GM19025 (cell line): Measurements from ENCODE around the gene NMD3.
"Not testable (repeated sequence)": the region's sequence is repeated elsewhere in the genome, so short reads cannot be mapped to it uniquely, and the experiment has no call there.

Experiments
- ATAC-seq: cut with Tn5 transposase; IDR thresholded peaks from one replicate; pipeline ENCODE4 v1.9.1; 2021; ENCODE audit warnings: mild to moderate bottlenecking, low read depth, moderate library complexity; ENCODE audit not compliant: unreplicated experiment

The NMD3 gene

DNA sequence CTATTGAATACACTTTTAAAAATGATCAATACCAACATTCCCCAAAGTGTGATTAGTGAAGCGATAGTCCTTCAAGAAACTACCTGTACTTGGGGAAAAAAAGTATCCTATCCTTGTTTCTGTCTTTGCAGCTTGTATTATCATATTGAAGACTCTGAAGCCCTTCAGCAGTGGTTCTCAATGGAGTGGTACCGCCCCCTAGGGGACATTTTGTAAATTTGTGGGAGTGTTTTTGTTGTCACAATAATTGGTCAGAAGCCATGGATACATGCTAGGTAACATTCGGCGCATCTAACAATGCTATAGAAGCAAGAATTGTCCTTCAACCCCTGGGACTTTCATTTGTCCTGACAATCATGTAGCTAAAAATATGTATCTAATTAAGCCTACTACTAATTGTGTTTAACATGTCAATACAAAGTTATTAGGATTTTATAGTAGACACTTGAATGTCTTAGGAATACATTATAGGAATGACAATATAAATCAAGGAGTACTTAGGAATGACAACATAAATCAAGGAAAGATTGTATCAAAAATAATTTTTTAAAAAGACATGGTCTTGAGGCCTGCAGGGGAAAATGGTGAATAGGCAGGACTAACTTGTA, 53.7 kb downstream of the NMD3 start:
- no peak for ATAC-seq

DNA sequence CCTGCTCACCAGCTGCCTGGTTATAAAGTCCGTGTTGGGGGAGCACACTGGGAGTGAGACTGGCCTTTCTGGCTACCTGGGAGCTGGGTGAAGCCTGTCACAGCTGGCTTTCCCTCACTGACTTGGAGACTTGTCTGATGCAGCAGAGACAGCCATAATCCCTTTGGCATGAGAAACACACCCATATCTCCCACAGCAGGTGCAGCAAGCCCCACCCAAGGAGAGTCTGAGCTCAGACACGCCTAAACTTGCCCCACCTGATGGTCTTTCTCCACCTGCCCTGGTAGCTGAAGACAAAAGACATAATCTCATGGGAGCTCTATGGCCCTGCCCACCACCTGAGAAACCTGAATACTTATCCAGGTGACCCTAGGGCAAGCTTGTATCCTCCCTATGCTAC, 54.8 kb downstream of the NMD3 start:
- no peak for ATAC-seq

DNA sequence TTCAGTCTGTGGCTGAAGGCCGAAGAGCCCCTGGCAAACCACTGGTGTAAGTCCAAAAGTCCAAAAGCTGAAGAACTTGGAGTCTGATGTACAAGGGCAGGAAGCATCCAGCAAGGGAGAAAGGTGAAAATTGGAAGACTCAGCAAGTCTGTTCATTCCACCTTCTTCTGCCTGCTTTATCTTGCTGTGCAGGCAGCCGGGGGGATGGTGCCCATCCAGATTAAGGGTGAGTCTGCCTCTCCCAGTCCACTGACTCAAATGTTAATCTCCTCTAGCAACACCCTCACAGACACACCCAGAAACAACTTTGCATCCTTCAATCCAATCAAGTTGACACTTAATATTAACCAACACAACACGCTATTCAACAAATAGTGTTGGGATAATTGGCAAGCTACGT, 61.3 kb downstream of the NMD3 start:
- ATAC-seq: not testable (repeated sequence)

DNA sequence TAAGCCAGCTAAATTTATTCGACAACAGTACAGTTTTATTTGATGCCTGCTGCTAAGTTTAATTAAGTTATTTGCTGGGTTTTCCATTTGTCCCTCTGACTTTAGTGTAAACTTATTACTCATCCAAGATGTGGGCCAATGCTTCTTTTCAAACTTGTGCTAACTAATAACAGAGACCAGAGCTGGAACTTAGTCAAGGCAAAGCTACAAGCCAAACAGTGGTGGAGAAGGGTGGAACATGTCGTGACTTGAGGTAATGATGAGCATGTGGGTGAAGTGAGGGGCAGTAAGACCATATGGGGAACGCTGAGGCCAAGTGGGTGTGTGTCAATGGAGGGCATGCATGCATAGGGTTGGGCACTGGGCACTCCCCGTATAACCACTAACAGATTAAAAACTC, 63.9 kb downstream of the NMD3 start:
- ATAC-seq: no peak

DNA sequence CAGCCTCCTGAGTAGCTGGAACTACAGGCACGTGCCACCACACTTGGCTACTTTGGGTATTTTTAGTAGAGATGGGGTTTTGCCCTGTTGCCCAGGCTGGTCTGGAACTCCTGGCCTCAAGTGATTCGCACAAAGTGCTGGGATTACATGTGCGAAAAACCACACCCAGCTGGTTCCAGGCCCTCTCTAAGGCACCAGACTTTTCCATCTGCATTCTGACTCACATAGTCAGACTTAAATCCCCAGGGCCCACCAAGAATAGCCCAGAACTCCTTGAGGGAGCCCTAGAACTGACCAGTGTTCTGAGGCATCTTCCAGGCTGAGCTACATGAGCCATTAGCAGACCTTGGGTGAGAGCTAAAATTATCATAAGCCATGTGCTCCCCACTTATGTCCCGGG, 68.1 kb downstream of the NMD3 start:
- no peak for ATAC-seq

DNA sequence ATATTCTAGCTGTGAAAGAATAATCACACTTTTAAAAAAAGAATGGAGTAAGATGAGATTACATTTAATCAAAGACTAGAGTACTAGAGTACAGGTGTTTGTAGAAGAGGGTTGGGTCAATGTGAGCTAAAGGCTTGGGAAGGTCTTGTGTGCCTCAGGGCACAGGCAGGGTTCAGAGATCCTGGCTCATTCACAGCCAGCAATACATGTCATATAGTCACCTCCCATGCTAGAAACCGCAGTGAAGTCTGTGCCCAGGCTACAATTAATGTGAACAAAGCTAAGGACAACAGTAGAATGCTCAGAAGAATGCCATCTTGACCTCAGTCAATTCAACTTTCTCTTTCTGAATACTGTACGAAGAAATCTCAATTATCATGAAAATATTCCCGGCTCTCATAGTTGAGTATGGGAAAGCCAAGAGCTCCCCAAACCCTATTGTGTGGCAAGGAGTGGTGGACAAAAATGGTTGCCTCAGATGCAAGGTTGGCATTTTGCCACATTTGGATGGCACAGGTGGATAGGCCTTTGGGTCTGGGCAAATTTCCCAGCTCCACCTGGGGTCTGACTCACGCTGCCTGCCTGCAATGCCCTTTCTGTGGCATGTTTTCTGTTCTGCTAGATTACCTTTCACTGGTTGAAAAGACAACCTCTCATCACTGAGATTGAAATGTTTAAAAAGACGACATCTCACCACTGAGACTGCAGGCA, 70.2 kb downstream of the NMD3 start:
- no peak for ATAC-seq

DNA sequence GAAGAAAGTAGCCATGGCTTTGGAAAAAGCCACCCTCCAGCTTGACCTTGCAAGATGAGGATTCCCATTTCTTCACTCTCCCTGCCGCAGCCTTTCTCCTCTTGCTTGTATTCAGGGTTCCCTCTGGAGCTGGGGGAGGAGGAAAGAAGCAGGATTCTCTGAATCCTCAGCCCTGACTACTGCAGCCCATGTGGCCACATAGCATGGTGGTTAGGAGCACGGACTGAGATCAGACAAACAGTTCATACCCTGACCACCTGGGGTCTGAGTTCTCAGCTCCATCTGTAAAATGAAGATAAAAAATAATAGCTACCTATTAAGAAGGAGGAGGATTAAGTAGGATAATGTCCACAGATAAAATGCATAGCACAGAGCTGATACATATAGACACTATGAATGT, 72.3 kb downstream of the NMD3 start:
- ATAC-seq: no peak

DNA sequence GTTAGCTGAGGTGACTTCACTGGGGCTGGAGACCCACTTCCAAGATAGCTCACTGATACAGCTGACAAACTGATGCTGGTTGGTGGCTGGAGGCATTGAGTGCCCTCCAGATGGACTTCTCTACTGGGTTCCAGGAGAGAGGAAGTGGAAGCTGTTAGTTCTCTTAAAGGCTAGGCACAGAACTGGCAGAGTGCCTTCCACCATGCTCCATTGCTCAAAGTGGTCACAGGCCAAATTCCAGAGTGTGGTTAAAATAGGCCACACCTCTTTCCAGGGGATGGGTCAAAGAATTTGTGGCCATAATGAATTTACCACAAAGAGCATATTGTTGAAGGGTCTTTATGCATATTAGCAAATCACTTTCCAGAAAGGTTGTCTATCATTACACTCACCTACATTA, 74.2 kb downstream of the NMD3 start:
- ATAC-seq: no peak

DNA sequence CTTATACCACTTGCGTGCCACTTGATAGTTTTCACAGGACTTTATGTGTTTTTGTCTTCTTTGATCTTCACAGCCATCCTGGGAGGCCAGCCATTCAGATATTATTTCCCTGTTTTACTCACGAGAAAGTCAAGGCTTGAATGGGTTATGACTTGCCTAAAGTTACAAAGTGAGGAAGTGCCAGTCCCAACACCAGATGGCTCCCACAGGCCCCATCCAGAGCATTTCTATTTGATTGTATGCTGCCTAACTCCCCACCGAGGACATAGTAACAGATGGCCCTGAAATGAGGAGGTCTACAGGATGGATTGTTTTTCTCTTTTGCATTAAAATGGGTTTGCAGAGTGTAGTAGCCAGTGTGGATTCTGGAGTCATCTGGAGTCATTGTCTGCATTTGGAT, 75.7 kb downstream of the NMD3 start:
- no peak for ATAC-seq
